ENCODE data around the gene C2CD4C. TPM values are rescaled to one million over a fixed set of nuclear protein-coding genes. Genes with fewer than 3 reads are reported as not detected.

C2CD4C gene
- total RNA-seq, 1 donor from 2014 or later, result 2.2 TPM

GRCh38 chr19:366951-367350 lies 42.0 kb downstream of the C2CD4C start:
- Histone ChIP-seq H3K9me3 (no peaks in the 10 kb centered on the region), H3K27me3 (no peaks in the 10 kb centered on the region), H3K27ac (no peak overlapping the region), H3K36me3 (no peaks in the 10 kb centered on the region), H3K4me1 (no peaks in the 10 kb centered on the region), H3K4me3 (no peak overlapping the region)
- DNase-seq (ENCODE audit: extremely low spot score in 2 of 2), result no peak
- TF ChIP-seq POLR2A (IDR thresholded peaks at IDR 0.05) (no peak), POLR2AphosphoS5 (IDR thresholded peaks at IDR 0.05; ENCODE audit: insufficient read depth in 1 of 2, low read depth in 1 of 2) (no peak), CTCF (IDR thresholded peaks at IDR 0.05) (no peak)
- intact Hi-C loops (cut with DNase I), result no loop called here

GRCh38 chr19:366205-366783 lies 42.7 kb downstream of the C2CD4C start:
- Histone ChIP-seq H3K9me3 (no peaks in the 10 kb centered on the region), H3K4me3 (no peak overlapping the region), H3K36me3 (no peaks in the 10 kb centered on the region), H3K27me3 (no peaks in the 10 kb centered on the region), H3K27ac (no peak overlapping the region), H3K4me1 (no peaks in the 10 kb centered on the region)
- TF ChIP-seq POLR2A (IDR thresholded peaks at IDR 0.05), result no peak
- TF ChIP-seq POLR2AphosphoS5 (IDR thresholded peaks at IDR 0.05; ENCODE audit: insufficient read depth in 1 of 2, low read depth in 1 of 2), result no peak
- no peak for TF ChIP-seq CTCF (IDR thresholded peaks at IDR 0.05)
- DNase-seq (ENCODE audit: extremely low spot score in 2 of 2), result no peak
- intact Hi-C loops (cut with DNase I), result no loop called here

- H3K4me1 ChIP-seq, result no peaks in the 10 kb centered on the region
- no peaks in the 10 kb centered on the region for H3K9me3 ChIP-seq
- H3K4me3 ChIP-seq, result no peak overlapping the region
- TF ChIP-seq CTCF (IDR thresholded peaks at IDR 0.05), result no peak
- no peak for TF ChIP-seq POLR2AphosphoS5 (IDR thresholded peaks at IDR 0.05; ENCODE audit: insufficient read depth in 1 of 2, low read depth in 1 of 2)
- no peak for TF ChIP-seq POLR2A (IDR thresholded peaks at IDR 0.05)
- no peaks in the 10 kb centered on the region for H3K36me3 ChIP-seq
- intact Hi-C loops (cut with DNase I), result no loop called here
- H3K27me3 ChIP-seq, result no peaks in the 10 kb centered on the region
- no peak for DNase-seq (ENCODE audit: extremely low spot score in 2 of 2)
- H3K27ac ChIP-seq, result no peak overlapping the region
Measured at GRCh38 chr19:364496-365287, 44.3 kb downstream of the C2CD4C start.

GRCh38 chr19:362683-363082 lies 46.3 kb downstream of the C2CD4C start:
- DNase-seq (ENCODE audit: extremely low spot score in 2 of 2), result no peak

More at GRCh38 chr19:362683-363082, 46.3 kb downstream of the C2CD4C start:
- Histone ChIP-seq H3K27ac (no peak overlapping the region), H3K4me1 (no peaks in the 10 kb centered on the region), H3K9me3 (no peaks in the 10 kb centered on the region), H3K36me3 (no peaks in the 10 kb centered on the region), H3K4me3 (no peak overlapping the region), H3K27me3 (no peaks in the 10 kb centered on the region)
- TF ChIP-seq POLR2AphosphoS5 (IDR thresholded peaks at IDR 0.05; ENCODE audit: insufficient read depth in 1 of 2, low read depth in 1 of 2) (no peak), CTCF (IDR thresholded peaks at IDR 0.05) (no peak), POLR2A (IDR thresholded peaks at IDR 0.05) (no peak)
- intact Hi-C loops (cut with DNase I), result no loop called here
